Hepatocyte (in vitro differentiated cells): ENCODE measurements around the gene RHOT2. TPM values are rescaled to one million over a fixed set of nuclear protein-coding genes. Genes with fewer than 3 reads are reported as not detected.
A peak's percentile ranks its signal among the peaks of the same experiment; 100 is the strongest.

Source experiments
- DNase-seq: peaks from one replicate; pipeline ENCODE4 v3.0.0-alpha.2; 2016; ENCODE audit warnings: low spot score
- H2AFZ ChIP-seq: fragments of 200-600 bp; sonication (generic); 2 replicates; pipeline ENCODE4 v1.6.0; 2016; ENCODE audit warnings: antibody characterized with exemption, mild to moderate bottlenecking
- H3K27ac ChIP-seq: fragments of 200-600 bp; sonication (generic); 2 replicates; pipeline ENCODE4 v1.5.1; 2016; ENCODE audit warnings: mild to moderate bottlenecking
- H3K27me3 ChIP-seq: fragments of 200-600 bp; sonication (generic); 2 replicates; pipeline ENCODE4 v1.6.1; 2016
- H3K36me3 ChIP-seq: fragments of 200-600 bp; sonication (generic); replicated peaks from 2 replicates; pipeline ENCODE4 v1.5.1; 2016; ENCODE audit warnings: low read depth; ENCODE audit not compliant: insufficient read depth
- H3K4me1 ChIP-seq: fragments of 200-600 bp; sonication (generic); 2 replicates; pipeline ENCODE4 v1.5.1; 2016; ENCODE audit warnings: mild to moderate bottlenecking, moderate library complexity; ENCODE audit not compliant: insufficient read depth
- H3K4me2 ChIP-seq: fragments of 200-600 bp; sonication (generic); 2 replicates; pipeline ENCODE4 v1.6.0; 2016
- H3K4me3 ChIP-seq: fragments of 200-600 bp; sonication (generic); 2 replicates; pipeline ENCODE4 v1.5.1; 2016; ENCODE audit warnings: mild to moderate bottlenecking
- H3K79me2 ChIP-seq: fragments of 200-600 bp; sonication (generic); 2 replicates; pipeline ENCODE4 v1.6.0; 2017; ENCODE audit warnings: mild to moderate bottlenecking
- H3K9me2 ChIP-seq: fragments of 200-600 bp; sonication (generic); replicated peaks from 2 replicates; pipeline ENCODE4 v1.6.0; 2017; ENCODE audit warnings: mild to moderate bottlenecking; ENCODE audit not compliant: insufficient read depth
- H3K9me3 ChIP-seq: fragments of 200-600 bp; sonication (generic); 2 replicates; pipeline ENCODE4 v1.5.1; 2016; ENCODE audit warnings: low read depth, mild to moderate bottlenecking
- H4K20me1 ChIP-seq: fragments of 200-600 bp; sonication (generic); 2 replicates; pipeline ENCODE4 v1.6.0; 2016; ENCODE audit warnings: mild to moderate bottlenecking; ENCODE audit not compliant: insufficient read depth, poor library complexity, severe bottlenecking
- CTCF ChIP-seq: fragments of 200-600 bp; sonication (generic); IDR thresholded peaks from 2 replicates; pipeline ENCODE4 v1.5.1; 2016; ENCODE audit warnings: antibody characterized with exemption, mild to moderate bottlenecking; ENCODE audit not compliant: poor library complexity
- EZH2 ChIP-seq: fragments of 200-600 bp; sonication (generic); IDR thresholded peaks from 2 replicates; pipeline ENCODE4 v1.6.1; 2016; ENCODE audit warnings: antibody characterized with exemption, mild to moderate bottlenecking, borderline replicate concordance
- EZH2phosphoT487 ChIP-seq: fragments of 200-600 bp; sonication (generic); IDR thresholded peaks from one replicate; pipeline ENCODE4 v1.6.1; 2018; ENCODE audit warnings: antibody characterized with exemption, mild to moderate bottlenecking, low read depth, moderate library complexity; ENCODE audit not compliant: unreplicated experiment, severe bottlenecking
- WGBS: methylation state at CpG from one replicate; pipeline ENCODE4 v1.1.6; 2016; ENCODE audit warnings: low lambda C conversion rate; ENCODE audit errors: missing lambda C conversion rate; 5-methylcytosine and 5-hydroxymethylcytosine counted together
- polyA plus RNA-seq: library from polyadenylated mRNA; unstranded; fragments of >200 nt; fragmentation: Nextera tagmentation; extraction: Ambion mirVana; gene quantifications from 2 replicates; pipeline ENCODE4 v1.2.1, GENCODE V29; 2016
- total RNA-seq: library from RNA; depleted of rRNA; stranded (reverse); fragments of >200 nt; gene quantifications from 2 replicates; pipeline ENCODE4 v1.2.3, GENCODE V29; 2014

RHOT2 gene
- total and polyA plus RNA-seq, 2 experiments from 2014 or later = 63.2 to 158 TPM

DNA sequence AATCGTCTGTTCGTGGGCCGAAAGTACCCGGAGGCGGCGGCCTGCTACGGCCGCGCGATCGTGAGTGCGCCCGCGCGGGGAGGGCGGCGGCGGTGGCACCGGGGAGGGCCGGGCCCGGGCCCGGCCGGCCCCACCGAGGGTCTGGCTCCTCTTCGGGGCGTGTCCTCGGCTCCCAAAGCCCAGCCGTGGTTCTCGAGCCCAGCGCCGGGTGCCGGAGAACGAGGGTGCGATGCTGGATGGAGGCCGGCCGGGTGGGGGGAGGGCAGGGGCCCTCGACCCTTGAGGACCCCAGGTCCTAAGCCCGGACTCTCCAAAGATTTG, 12.7 kb downstream of the RHOT2 start:
- Histone ChIP-seq H3K4me1 (peaks cover 38% of the 10 kb centered on the region), H3K4me3 (peak overlapping the region; percentile 100), H3K27me3 (no peaks in the 10 kb centered on the region), H3K36me3 (no peaks in the 10 kb centered on the region), H3K27ac (peak overlapping the region; percentile 97), H4K20me1 (peaks cover 27% of the 10 kb centered on the region), H3K79me2 (peaks cover 32% of the 10 kb centered on the region), H2AFZ (peak overlapping the region; percentile 94), H3K9me2 (no peaks in the 10 kb centered on the region), H3K4me2 (peak overlapping the region; percentile 99), H3K9me3 (no peaks in the 10 kb centered on the region)
- WGBS = 1% methylated on average over 26 of the region's 38 CpGs
- no peak for DNase-seq
- TF ChIP-seq EZH2 = no peak
- TF ChIP-seq EZH2phosphoT487 = no peak
- no peak for TF ChIP-seq CTCF

- peak overlapping the region; percentile 99 for H3K4me2 ChIP-seq
- TF ChIP-seq CTCF (peak; percentile 14), EZH2phosphoT487 (no peak)
- no peaks in the 10 kb centered on the region for H3K9me3 ChIP-seq
- peak; percentile 66 for DNase-seq
- H3K27ac ChIP-seq = peak overlapping the region; percentile 97
- H3K36me3 ChIP-seq = no peaks in the 10 kb centered on the region
- peaks cover 27% of the 10 kb centered on the region for H4K20me1 ChIP-seq
- H3K9me2 ChIP-seq = no peaks in the 10 kb centered on the region
- no peak overlapping the region for H2AFZ ChIP-seq
- WGBS = 63% methylated on average over 44 of the region's 44 CpGs
- H3K79me2 ChIP-seq = peaks cover 32% of the 10 kb centered on the region
- H3K4me3 ChIP-seq = peak overlapping the region; percentile 100
- H3K4me1 ChIP-seq = peaks cover 33% of the 10 kb centered on the region
- no peaks in the 10 kb centered on the region for H3K27me3 ChIP-seq
Observed at GRCh38 chr16:680967-681745, 13.2 kb downstream of the RHOT2 start.

DNA sequence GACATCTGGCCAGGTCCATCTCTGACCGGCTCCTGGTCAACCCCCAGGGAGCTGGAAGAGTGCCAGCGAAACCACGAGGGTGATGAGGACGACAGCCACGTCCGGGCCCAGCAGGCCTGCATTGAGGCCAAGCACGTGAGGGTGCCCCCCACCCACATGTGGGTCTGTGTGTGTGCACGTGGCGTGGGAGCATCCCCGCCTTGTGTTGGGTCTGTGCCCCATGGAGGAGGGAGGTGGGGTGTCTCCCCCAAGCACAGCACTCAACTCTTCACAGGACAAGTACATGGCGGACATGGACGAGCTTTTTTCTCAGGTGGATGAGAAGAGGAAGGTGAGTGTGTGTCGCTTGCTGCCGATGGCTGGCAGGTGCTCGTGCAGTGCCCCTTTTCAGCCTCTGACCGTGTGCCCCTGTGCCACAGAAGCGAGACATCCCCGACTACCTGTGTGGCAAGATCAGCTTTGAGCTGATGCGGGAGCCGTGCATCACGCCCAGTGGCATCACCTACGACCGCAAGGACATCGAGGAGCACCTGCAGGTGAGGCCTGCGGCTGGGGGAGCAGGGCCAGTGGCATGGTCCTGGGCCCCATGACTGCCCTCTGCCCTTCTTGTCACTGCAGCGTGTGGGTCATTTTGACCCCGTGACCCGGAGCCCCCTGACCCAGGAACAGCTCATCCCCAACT, 14.0 kb downstream of the RHOT2 start:
- no peak for DNase-seq
- H3K9me3 ChIP-seq = no peaks in the 10 kb centered on the region

More for the DNA sequence above, 14.0 kb downstream of the RHOT2 start:
- H3K27me3 ChIP-seq = no peaks in the 10 kb centered on the region
- peaks cover 32% of the 10 kb centered on the region for H3K4me1 ChIP-seq
- TF ChIP-seq EZH2 (no peak), CTCF (no peak), EZH2phosphoT487 (no peak)
- H3K79me2 ChIP-seq = peaks cover 32% of the 10 kb centered on the region
- H3K9me2 ChIP-seq = no peaks in the 10 kb centered on the region
- H2AFZ ChIP-seq = no peak overlapping the region
- H3K4me3 ChIP-seq = no peak overlapping the region
- H3K27ac ChIP-seq = no peak overlapping the region
- H3K36me3 ChIP-seq = no peaks in the 10 kb centered on the region
- H3K4me2 ChIP-seq = peak overlapping the region; percentile 99
- H4K20me1 ChIP-seq = peaks cover 27% of the 10 kb centered on the region
- WGBS = 93% methylated on average over 28 of the region's 28 CpGs
